Measurements from ENCODE around the gene IFT81. TPM values are rescaled to one million over a fixed set of nuclear protein-coding genes. Genes with fewer than 3 reads are reported as not detected.

Gene IFT81
- total RNA-seq, 1 donor from 2014 or later: 13.1 TPM

- no peak for DNase-seq (ENCODE audit: extremely low spot score, unreplicated experiment)
- H3K27ac Mint-ChIP-seq (ENCODE audit: unreplicated experiment): no peak overlapping the region
- peaks cover 34% of the 10 kb centered on the region for H3K27me3 Mint-ChIP-seq (ENCODE audit: unreplicated experiment)
- TF ChIP-seq CTCF (IDR thresholded peaks at IDR 0.05): no peak
- H3K4me3 Mint-ChIP-seq (ENCODE audit: unreplicated experiment): no peak overlapping the region
- no peaks in the 10 kb centered on the region for H3K9me3 Mint-ChIP-seq (ENCODE audit: unreplicated experiment)
- no peaks in the 10 kb centered on the region for H3K36me3 Mint-ChIP-seq (ENCODE audit: unreplicated experiment)
- no peaks in the 10 kb centered on the region for H3K4me1 Mint-ChIP-seq (ENCODE audit: unreplicated experiment)
These were observed 32.9 kb upstream of the IFT81 start for GRCh38 chr12:110091136-110091711.

GRCh38 chr12:110093631-110094311 lies 30.4 kb upstream of the IFT81 start:
- no peak overlapping the region for H3K4me3 Mint-ChIP-seq (ENCODE audit: unreplicated experiment)
- no peak for TF ChIP-seq CTCF (IDR thresholded peaks at IDR 0.05)
- H3K9me3 Mint-ChIP-seq (ENCODE audit: unreplicated experiment): no peaks in the 10 kb centered on the region
- DNase-seq (ENCODE audit: extremely low spot score, unreplicated experiment): no peak
- no peaks in the 10 kb centered on the region for H3K4me1 Mint-ChIP-seq (ENCODE audit: unreplicated experiment)
- H3K27ac Mint-ChIP-seq (ENCODE audit: unreplicated experiment): no peak overlapping the region
- peaks cover 28% of the 10 kb centered on the region for H3K27me3 Mint-ChIP-seq (ENCODE audit: unreplicated experiment)
- H3K36me3 Mint-ChIP-seq (ENCODE audit: unreplicated experiment): no peaks in the 10 kb centered on the region

GRCh38 chr12:110100315-110100970 lies 23.7 kb upstream of the IFT81 start:
- Mint-ChIP-seq H3K36me3 (ENCODE audit: unreplicated experiment) (no peaks in the 10 kb centered on the region), H3K27me3 (ENCODE audit: unreplicated experiment) (no peaks in the 10 kb centered on the region), H3K27ac (ENCODE audit: unreplicated experiment) (no peak overlapping the region), H3K9me3 (ENCODE audit: unreplicated experiment) (no peaks in the 10 kb centered on the region), H3K4me3 (ENCODE audit: unreplicated experiment) (no peak overlapping the region), H3K4me1 (ENCODE audit: unreplicated experiment) (no peaks in the 10 kb centered on the region)
- TF ChIP-seq CTCF (IDR thresholded peaks at IDR 0.05): peak; percentile 93
- DNase-seq (ENCODE audit: extremely low spot score, unreplicated experiment): peak; percentile 87

- no peaks in the 10 kb centered on the region for H3K9me3 Mint-ChIP-seq (ENCODE audit: unreplicated experiment)
- no peak for DNase-seq (ENCODE audit: extremely low spot score, unreplicated experiment)
- H3K36me3 Mint-ChIP-seq (ENCODE audit: unreplicated experiment): no peaks in the 10 kb centered on the region
- TF ChIP-seq CTCF (IDR thresholded peaks at IDR 0.05): peak; percentile 44
- H3K27ac Mint-ChIP-seq (ENCODE audit: unreplicated experiment): no peak overlapping the region
- H3K27me3 Mint-ChIP-seq (ENCODE audit: unreplicated experiment): no peaks in the 10 kb centered on the region
- H3K4me1 Mint-ChIP-seq (ENCODE audit: unreplicated experiment): peaks cover 5% of the 10 kb centered on the region
- no peak overlapping the region for H3K4me3 Mint-ChIP-seq (ENCODE audit: unreplicated experiment)
These were observed 21.9 kb upstream of the IFT81 start for GRCh38 chr12:110102255-110102654.
